Measurements from ENCODE around the gene POLR2F. TPM values are rescaled to one million over a fixed set of nuclear protein-coding genes. Genes with fewer than 3 reads are reported as not detected.
"Not testable (repeated sequence)": the region's sequence is repeated elsewhere in the genome, so short reads cannot be mapped to it uniquely, and the experiment has no call there.

POLR2F gene
- total RNA-seq, 2 donors from 2014 or later, result 43.8 to 119 TPM

GRCh38 chr22:37951305-37951704 lies 2.2 kb upstream of the POLR2F start:
- WGBS, 2 donors, result 59 to 63% methylated on average over 7 to 8 of the region's 8 CpGs
- ATAC-seq (no peak), DNase-seq (no peak)
- H3K4me1 ChIP-seq, result peaks cover 18% of the 10 kb centered on the region
- intact Hi-C loops (cut with DNase I), result no loop called here
- H3K9me3 ChIP-seq, result no peaks in the 10 kb centered on the region
- no peaks in the 10 kb centered on the region for H3K36me3 ChIP-seq (replicated peaks in 1 of 2; ENCODE audit: insufficient read depth in 1 of 2, low read depth in 2 of 2)
- no peak for TF ChIP-seq POLR2A (IDR thresholded peaks at IDR 0.05)
- TF ChIP-seq CTCF (IDR thresholded peaks at IDR 0.05), result no peak
- no peak overlapping the region for H3K4me3 ChIP-seq
- no peaks in the 10 kb centered on the region for H3K27me3 ChIP-seq
- no peak overlapping the region for H3K27ac ChIP-seq

GRCh38 chr22:37952629-37953028 lies 870 bp upstream of the POLR2F start:
- H3K27me3 ChIP-seq; intact Hi-C loops (cut with DNase I); H3K36me3 ChIP-seq (replicated peaks in 1 of 2; ENCODE audit: insufficient read depth in 1 of 2, low read depth in 2 of 2); H3K9me3 ChIP-seq: not testable (repeated sequence)
- WGBS, 2 donors, result 10 to 16% methylated on average over 3 to 20 of the region's 20 CpGs
- DNase-seq (peak in 2 of 4 donors; percentile 22 to 25), ATAC-seq (peak; percentile 19)
- Histone ChIP-seq H3K4me3 (peak overlapping the region; percentile 69 to 94), H3K4me1 (peaks cover 18% of the 10 kb centered on the region), H3K27ac (peak overlapping the region in 3 of 4 donors; percentile 58 to 75 (median 71))

GRCh38 chr22:37953062-37953436 lies 450 bp upstream of the POLR2F start:
- Histone ChIP-seq H3K9me3 (no peaks in the 10 kb centered on the region), H3K27ac (peak overlapping the region in 3 of 4 donors; percentile 58 to 75 (median 71)), H3K36me3 (replicated peaks in 1 of 2; ENCODE audit: insufficient read depth in 1 of 2, low read depth in 2 of 2) (peaks cover 0 to 9% of the 10 kb centered on the region in 2 donors), H3K4me1 (peaks cover 18% of the 10 kb centered on the region), H3K4me3 (peak overlapping the region; percentile 69 to 94), H3K27me3 (no peaks in the 10 kb centered on the region)
- DNase-seq (peak in 3 of 4 donors; percentile 12 to 23 (median 22)), ATAC-seq (peak; percentile 41)
- WGBS, 2 donors, result 0% methylated on average over 6 to 13 of the region's 13 CpGs
- TF ChIP-seq CTCF (IDR thresholded peaks at IDR 0.05) (no peak), POLR2A (IDR thresholded peaks at IDR 0.05) (no peak)
- intact Hi-C loops (cut with DNase I), result no loop called here

GRCh38 chr22:37954686-37955085 lies 1.2 kb downstream of the POLR2F start:
- ATAC-seq (no peak), DNase-seq (no peak)
- peaks cover 0 to 18% of the 10 kb centered on the region in 2 donors for H3K36me3 ChIP-seq (replicated peaks in 1 of 2; ENCODE audit: insufficient read depth in 1 of 2, low read depth in 2 of 2)
- H3K9me3 ChIP-seq, result no peaks in the 10 kb centered on the region
- 36 to 45% methylated on average over 4 of the region's 4 CpGs for WGBS, 2 donors
- H3K4me3 ChIP-seq, result no peak overlapping the region
- intact Hi-C loops (cut with DNase I), result loop anchor here (5.0 kb wide), 1 partner anchor 132 kb away; the partner anchor contains the start of gene GALR3
- H3K4me1 ChIP-seq, result peaks cover 18% of the 10 kb centered on the region
- H3K27me3 ChIP-seq, result no peaks in the 10 kb centered on the region
- no peak for TF ChIP-seq POLR2A (IDR thresholded peaks at IDR 0.05)
- no peak for TF ChIP-seq CTCF (IDR thresholded peaks at IDR 0.05)
- H3K27ac ChIP-seq, result no peak overlapping the region

GRCh38 chr22:37955825-37956397 lies 2.4 kb downstream of the POLR2F start:
- not testable (repeated sequence) for H3K4me3 ChIP-seq, H3K27me3 ChIP-seq, ATAC-seq, H3K9me3 ChIP-seq, H3K27ac ChIP-seq, DNase-seq
- Histone ChIP-seq H3K36me3 (replicated peaks in 1 of 2; ENCODE audit: insufficient read depth in 1 of 2, low read depth in 2 of 2) (peaks cover 0 to 20% of the 10 kb centered on the region in 2 donors), H3K4me1 (peaks cover 18% of the 10 kb centered on the region)
- intact Hi-C loops (cut with DNase I), result loop anchor here (5.0 kb wide), 1 partner anchor 134 kb away; the partner anchor contains the start of gene GALR3
- 69 to 77% methylated on average over 15 of the region's 15 CpGs for WGBS, 2 donors

GRCh38 chr22:37957232-37957631 lies 3.7 kb downstream of the POLR2F start:
- Histone ChIP-seq H3K4me1 (peaks cover 18% of the 10 kb centered on the region), H3K4me3 (no peak overlapping the region), H3K9me3 (no peaks in the 10 kb centered on the region), H3K27ac (no peak overlapping the region), H3K27me3 (no peaks in the 10 kb centered on the region), H3K36me3 (replicated peaks in 1 of 2; ENCODE audit: insufficient read depth in 1 of 2, low read depth in 2 of 2) (peaks cover 0 to 20% of the 10 kb centered on the region in 2 donors)
- intact Hi-C loops (cut with DNase I), result loop anchor here (5.0 kb wide), 1 partner anchor 135 kb away; the partner anchor contains the start of gene GALR3
- TF ChIP-seq POLR2A (IDR thresholded peaks at IDR 0.05) (no peak), CTCF (IDR thresholded peaks at IDR 0.05) (no peak)
- 67 to 82% methylated on average over 4 of the region's 4 CpGs for WGBS, 2 donors
- ATAC-seq (no peak), DNase-seq (no peak)

All from body of pancreas (tissue), 4 donors.